HG03097 (cell line): ENCODE measurements around the gene MYH1.
"Not testable (repeated sequence)": the region's sequence is repeated elsewhere in the genome, so short reads cannot be mapped to it uniquely, and the experiment has no call there.

Experiments used
- ATAC-seq: cut with Tn5 transposase; IDR thresholded peaks from one replicate; pipeline ENCODE4 v1.9.1; 2021; ENCODE audit not compliant: unreplicated experiment, low FRiP score

Gene MYH1

DNA sequence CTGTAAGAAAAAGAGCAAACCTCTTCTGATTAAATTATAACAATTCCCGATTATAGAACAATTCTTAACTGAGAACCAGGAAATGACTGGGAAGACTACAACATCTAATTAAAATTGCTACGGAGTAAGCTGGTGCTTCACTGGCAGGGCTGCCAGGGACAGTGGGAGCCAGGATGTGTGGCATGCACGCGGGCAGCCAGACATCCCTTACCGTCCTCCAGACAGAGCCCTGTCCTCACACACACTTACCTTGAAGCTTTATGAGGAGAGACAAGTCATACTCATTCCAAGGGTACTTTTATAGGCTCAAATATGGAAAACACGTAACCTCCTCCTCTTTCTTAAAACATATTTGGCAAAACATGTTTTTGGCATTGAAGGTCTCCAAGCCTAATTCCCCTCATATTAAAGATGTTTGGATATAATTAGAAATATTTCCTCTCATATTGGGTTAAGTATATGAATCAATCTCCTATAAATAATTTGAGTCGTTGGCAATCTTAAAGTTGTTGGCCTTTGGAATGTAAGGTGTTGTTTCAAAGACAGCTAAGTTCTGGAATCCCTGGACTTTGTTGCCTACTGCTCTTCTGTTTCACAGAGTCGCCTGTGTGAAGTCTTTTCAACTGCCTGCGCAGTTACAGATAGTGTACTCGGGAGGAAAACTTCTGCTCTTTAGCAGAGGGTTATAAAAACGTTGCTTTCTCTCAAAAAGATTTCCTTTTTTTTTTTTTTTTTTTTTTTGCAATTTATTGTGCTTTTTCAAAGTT, at the start of gene MYH1:
MYH1 (minus strand) TSS at position 272 of the 767 bp plus-strand sequence. CDS start 1,900 bp downstream, outside the sequence.
- ATAC-seq, result no peak

DNA sequence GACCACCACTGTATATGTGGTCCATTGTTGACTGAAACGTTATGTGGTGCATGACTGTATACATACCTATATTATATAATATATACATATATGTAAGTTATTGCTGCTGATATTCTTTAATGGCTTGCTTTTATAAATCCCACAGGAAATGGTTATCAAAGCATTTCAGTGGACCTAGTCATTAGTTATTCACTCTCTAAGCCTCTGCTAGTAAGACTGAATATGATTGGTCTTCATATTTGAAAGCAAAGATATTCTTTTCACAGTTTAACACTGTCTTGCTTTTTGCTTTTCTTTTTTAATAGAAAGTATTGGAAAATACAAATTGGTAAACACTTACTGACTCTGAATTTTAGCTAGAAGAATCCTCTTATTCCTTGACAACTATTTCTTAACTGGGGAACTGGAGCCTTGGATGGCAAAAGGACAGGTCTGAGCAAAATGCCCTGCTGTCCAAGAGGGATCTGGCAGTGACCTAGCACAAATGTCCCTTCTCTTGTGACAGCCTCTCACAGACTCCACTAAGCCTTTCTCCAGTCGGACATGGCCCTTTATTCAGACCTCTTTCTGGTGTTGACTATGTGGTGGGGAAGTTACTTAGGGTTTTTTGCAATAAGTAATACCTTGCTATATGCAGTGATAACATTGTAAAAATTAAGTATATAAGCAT, 45.8 kb upstream of the MYH1 start:
- ATAC-seq, result no peak

DNA sequence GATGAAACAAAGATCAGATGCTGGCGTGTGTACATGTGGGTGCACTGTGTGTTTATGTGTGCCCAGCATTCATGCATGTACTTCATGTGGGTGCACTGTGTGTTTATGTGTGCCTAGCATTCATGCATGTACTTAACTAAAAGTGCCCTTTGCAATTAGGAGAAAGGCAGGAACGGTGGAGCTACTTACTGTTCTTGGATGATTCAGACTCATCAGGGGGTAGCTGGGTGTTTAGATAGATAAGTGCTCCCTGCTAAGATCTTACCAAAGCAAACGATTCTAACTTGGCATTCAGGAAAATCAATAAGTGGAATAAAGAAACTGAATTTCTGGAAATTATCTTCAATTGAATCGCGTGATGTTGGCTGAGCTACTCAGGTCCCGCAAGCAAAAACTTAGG, 39.7 kb upstream of the MYH1 start:
- no peak for ATAC-seq

DNA sequence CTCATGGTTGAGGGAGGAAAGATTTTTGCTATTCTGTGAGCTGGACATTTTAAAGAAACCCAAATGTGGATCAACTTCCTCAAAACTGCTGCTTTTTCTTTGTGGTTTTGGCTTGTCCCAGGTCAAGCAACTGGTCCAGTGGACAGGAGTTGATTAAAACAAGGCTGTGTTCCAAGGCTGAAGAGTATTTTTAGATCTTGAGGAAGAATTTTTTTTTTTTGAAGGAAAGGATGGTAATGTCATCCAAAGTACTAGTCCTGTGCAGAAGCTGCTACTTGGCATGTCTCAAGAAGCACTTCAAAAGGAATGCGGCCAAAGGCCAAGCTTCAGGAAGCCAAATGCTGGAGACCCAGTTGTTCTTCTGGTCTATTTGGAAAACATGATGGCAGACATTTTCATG, 39.1 kb upstream of the MYH1 start:
- ATAC-seq, result no peak

DNA sequence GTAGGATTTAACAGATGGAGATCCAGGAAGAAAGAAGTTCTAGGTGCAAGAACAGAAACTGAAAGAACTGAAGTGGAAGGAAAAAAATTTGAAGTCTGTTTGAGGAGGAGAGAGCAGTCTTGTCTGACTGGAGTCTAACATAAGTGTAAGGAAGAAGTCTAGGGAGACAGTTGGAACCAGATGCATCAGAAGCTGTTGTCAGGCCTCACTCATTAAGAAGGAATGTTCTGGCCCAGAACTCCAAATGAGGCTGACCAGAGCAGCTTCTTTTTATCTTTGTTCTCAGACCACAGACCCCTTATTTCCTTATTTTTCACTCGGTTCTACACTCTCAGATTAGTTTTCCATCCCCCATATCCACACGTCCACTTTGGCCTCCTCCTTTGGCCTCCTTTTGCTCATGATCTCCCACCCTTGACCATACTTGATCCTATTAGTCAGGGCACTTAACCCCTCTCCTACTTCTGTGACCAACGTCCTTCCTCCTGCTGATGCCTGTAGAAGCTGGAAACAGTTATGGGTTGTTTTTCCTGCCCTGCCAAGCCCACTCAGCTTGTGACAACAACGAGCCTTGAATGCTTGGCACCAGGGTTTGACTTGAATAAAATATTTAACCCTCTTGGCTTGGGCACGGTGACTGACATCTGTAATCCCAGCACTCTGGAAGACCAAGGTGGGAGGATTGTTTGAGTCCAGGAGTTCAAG, 38.1 kb upstream of the MYH1 start:
- no peak for ATAC-seq

DNA sequence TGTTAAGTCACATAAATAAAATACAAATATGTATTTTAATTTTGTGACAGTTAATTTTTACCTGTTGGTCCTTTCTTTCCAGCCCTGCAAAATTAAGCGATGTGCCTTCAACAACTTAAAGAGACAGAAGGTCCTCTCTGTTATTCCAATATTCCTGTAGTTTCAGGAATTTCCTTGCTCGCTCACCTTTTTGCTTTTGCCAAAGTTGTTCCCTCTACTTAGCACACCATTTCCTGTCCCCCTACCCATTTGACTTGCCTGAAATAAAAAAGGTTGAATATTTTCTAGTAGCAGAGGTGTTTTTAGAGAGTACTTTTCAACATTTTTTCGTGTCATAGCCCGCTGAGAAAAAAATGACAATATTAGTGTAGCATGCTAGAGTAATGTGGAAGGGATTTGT, 31.7 kb upstream of the MYH1 start:
- ATAC-seq, result no peak

DNA sequence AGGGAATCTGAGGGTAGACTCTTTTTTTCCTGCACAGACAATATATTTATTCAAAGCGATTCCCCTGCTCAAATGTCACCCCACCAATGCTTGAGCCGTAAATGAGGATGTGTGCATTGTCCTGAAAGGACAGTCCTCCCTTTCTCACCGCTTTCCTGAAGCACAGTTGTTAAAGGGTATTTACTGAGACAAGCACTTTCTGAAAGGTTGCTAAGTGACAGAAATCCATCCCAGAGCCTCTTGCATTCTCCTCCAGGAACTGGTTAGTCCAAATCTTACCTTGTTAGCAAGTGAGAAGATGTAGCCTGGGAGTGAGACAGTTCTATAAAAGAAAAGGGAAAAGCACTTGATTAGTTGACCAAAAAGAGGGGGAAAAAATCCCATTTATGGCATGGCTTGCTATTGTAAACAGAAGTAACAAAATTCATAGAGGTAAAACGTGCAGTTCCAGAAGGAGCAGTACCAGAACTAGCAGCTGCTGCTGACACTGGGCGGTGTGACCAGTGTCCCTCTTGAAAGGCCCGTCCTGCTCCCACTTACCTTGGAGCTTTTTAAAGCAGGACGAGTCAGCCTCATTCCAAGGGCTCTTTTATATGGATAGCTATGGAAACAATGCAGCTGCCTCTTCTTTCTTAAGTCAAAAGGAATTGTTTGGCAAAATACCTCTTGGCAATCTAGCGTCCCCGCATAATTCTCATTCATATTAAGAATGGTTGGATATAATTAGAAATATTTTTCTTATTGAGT, 30.9 kb upstream of the MYH1 start, which contains the start of gene MYH2:
MYH2 (minus strand) TSS at position 563 of the 747 bp plus-strand sequence. CDS start 1,738 bp downstream, outside the sequence.
- ATAC-seq, result no peak

DNA sequence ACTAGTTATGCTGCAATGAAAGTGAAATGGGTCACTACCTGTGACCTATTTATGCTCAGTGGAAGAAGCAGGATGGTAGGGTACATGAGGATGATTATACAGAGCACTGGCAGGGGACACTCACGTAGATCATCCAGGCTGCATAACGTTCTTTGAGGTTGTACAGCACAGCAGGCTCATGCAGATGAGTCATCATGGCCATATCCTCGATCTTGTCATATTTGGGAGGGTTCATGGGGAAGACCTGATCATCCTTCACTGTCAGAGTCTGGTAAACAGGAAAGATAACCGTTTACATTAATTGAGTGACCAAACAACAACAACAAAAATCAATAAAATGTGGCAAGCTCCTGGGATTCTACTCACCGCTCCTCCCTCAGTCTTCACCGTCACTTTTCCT, 29.0 kb upstream of the MYH1 start:
- no peak for ATAC-seq

GRCh38 chr17:10543486-10543885, 25.1 kb upstream of the MYH1 start:
- not testable (repeated sequence) for ATAC-seq

- not testable (repeated sequence) for ATAC-seq
Measured at GRCh38 chr17:10541179-10541578, 22.8 kb upstream of the MYH1 start.

DNA sequence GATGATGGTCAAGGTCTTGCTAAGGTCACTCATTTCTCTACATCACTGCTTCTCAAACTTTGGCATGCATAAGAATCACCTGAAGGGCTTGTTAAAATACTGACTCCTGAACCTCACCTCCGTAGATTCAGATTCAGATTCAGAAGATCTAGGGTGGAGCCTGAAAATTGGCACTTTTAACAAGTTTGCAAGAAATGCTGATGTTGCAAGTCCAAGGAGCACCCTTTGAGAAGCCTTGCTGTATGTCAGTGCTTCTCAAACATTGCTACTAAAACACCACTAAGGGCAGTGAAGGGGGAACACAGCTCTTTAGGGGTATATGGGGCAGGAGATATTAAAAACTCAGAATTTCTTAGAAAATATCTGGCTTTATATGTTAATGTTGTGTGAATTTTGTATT, 13.7 kb upstream of the MYH1 start:
- no peak for ATAC-seq

GRCh38 chr17:10527419-10527818, 9.1 kb upstream of the MYH1 start:
- ATAC-seq, result no peak

DNA sequence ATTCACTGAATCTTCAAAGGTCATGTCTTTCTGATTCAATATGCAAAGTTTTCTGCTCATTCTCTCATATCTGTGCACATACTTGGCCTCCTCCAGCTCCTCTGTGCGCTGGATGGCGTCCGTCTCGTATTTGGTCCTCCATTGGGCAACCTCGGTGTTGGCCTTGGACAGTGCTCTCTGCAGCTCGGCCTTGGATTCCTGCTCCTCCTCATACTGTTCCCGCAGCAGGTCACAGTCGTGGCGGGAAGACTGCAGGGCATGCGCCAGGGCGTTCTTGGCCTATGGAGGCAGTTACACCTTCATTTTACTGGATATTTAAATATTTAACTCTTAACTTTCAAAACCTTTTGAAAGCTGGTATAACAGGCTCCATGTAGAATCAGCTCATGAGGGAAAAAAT, 8.2 kb upstream of the MYH1 start:
- no peak for ATAC-seq

GRCh38 chr17:10523064-10523463, 4.7 kb upstream of the MYH1 start:
- no peak for ATAC-seq

GRCh38 chr17:10521949-10522348, 3.6 kb upstream of the MYH1 start:
- ATAC-seq, result no peak

- ATAC-seq, result no peak
Measured at GRCh38 chr17:10516638-10517037, 1.7 kb downstream of the MYH1 start.

DNA sequence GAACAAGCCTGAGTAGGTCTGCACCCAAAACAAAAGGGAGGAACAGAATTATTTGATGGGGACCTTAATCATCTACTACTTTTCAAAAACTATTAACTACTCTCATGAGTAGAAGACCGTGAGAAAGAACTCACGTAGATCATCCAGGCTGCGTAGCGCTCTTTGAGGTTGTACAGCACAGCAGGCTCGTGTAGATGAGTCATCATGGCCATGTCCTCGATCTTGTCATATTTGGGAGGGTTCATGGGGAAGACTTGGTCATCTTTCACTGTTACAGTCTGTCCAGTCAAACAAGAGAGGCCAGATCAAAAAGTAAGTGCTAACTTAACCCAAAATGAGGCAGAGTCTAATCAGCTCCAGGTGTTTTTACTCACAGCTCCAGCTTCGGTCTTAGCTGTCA, 2.3 kb downstream of the MYH1 start:
- ATAC-seq, result no peak

DNA sequence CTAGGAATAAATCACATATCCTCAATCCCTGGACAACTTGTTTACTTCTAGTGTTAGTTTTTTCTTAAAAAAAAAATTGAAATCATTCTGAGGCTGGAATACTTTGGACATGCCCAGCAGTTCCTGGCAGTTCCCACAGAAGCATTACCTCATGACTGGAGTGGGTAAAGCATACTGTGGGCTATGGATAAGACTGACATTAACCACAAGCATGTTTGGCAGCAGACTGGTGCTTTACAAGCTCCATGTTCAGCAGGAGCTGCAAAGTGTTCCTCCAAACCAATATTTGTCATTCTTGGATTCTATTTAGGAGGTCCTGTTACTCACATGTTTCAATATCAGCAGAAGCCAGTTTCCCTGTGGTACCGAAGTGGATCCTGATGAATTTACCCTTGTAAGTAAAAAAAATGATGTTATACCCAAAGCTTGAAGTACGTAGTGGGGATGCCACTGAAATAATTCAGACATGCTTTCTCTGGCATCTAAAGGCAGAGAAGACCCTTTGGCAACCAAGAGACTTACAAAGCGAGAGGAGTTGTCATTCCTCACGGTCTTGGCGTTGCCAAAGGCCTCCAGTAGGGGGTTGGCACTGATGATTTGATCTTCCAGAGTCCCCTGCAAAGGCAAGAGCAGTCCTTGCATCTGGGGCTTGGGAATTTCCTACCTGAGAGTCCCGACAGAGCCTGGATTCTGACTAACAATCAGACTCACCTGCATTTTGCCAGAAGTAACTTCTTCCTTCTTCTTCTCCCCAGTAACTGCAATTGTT, 4.9 kb downstream of the MYH1 start:
- no peak for ATAC-seq

- no peak for ATAC-seq
Measured at GRCh38 chr17:10512856-10513255, 5.5 kb downstream of the MYH1 start.

GRCh38 chr17:10499950-10500349, 18.4 kb downstream of the MYH1 start:
- ATAC-seq, result no peak
